ENCODE results near the gene PRICKLE2.

PRICKLE2 gene

GRCh38 chr3:64224826-64225610 lies at the start of gene PRICKLE2:
Gene PRICKLE2 (minus strand): TSS chr3:64225466. CDS start chr3:64198927, 26,539 bp downstream.
- peak within 1 kb of the TSS; percentile 37 for H3K4me3 ChIP-seq (ENCODE audit: low read length)
- DNase-seq (ENCODE audit: low read depth) = peak; percentile 77

GRCh38 chr3:64272842-64273241 lies 47.6 kb upstream of the PRICKLE2 start:
- H3K4me3 ChIP-seq (ENCODE audit: low read length) = no peak overlapping the region
- no peak for DNase-seq (ENCODE audit: low read depth)
- TF ChIP-seq CTCF (conservative IDR thresholded peaks at IDR 0.05; ENCODE audit: low read depth, low read length) = no peak

More at GRCh38 chr3:64224826-64225610, at the start of gene PRICKLE2:
- peak; percentile 16 for TF ChIP-seq CTCF (conservative IDR thresholded peaks at IDR 0.05; ENCODE audit: low read depth, low read length)

GRCh38 chr3:64272271-64272670 lies 47.0 kb upstream of the PRICKLE2 start:
- DNase-seq (ENCODE audit: low read depth) = no peak
- no peak for TF ChIP-seq CTCF (conservative IDR thresholded peaks at IDR 0.05; ENCODE audit: low read depth, low read length)
- no peak overlapping the region for H3K4me3 ChIP-seq (ENCODE audit: low read length)

GRCh38 chr3:64271631-64272030 lies 46.4 kb upstream of the PRICKLE2 start:
- DNase-seq (ENCODE audit: low read depth) = no peak
- no peak for TF ChIP-seq CTCF (conservative IDR thresholded peaks at IDR 0.05; ENCODE audit: low read depth, low read length)
- no peak overlapping the region for H3K4me3 ChIP-seq (ENCODE audit: low read length)

GRCh38 chr3:64270866-64271260 lies 45.6 kb upstream of the PRICKLE2 start:
- TF ChIP-seq CTCF (conservative IDR thresholded peaks at IDR 0.05; ENCODE audit: low read depth, low read length) = no peak
- no peak for DNase-seq (ENCODE audit: low read depth)
- H3K4me3 ChIP-seq (ENCODE audit: low read length) = no peak overlapping the region

- DNase-seq (ENCODE audit: low read depth) = no peak
- TF ChIP-seq CTCF (conservative IDR thresholded peaks at IDR 0.05; ENCODE audit: low read depth, low read length) = no peak
Measured at GRCh38 chr3:64270142-64270865, 45.0 kb upstream of the PRICKLE2 start.

More at GRCh38 chr3:64270142-64270865, 45.0 kb upstream of the PRICKLE2 start:
- H3K4me3 ChIP-seq (ENCODE audit: low read length) = no peak overlapping the region
